Measurements from ENCODE around the gene MIPOL1. TPM values are rescaled to one million over a fixed set of nuclear protein-coding genes. Genes with fewer than 3 reads are reported as not detected.
A peak's percentile ranks its signal among the peaks of the same experiment; 100 is the strongest.

MIPOL1 gene
- total RNA-seq, 4 donors from 2014 or later, result 4.8 to 21.5 (median 11.8) TPM

- in situ Hi-C loops (cut with MboI; ENCODE audit: low pct_ligation_motif_present in 1 of 4, low pct_unique_long_range_greater_than_20kb in 1 of 4, low sequenced_read_pairs in 3 of 4) (loop anchor here in 1 of 4 donors (25.0 kb wide), 1 partner anchor 296 kb away; no protein-coding TSS in a partner anchor), intact Hi-C loops (cut with DNase I; ENCODE audit: low total_unique reads) (no loop called here)
- H3K27ac ChIP-seq, result no peak overlapping the region
- no peaks in the 10 kb centered on the region for H3K27me3 ChIP-seq
- TF ChIP-seq POLR2A (IDR thresholded peaks at IDR 0.05), result no peak
- TF ChIP-seq POLR2AphosphoS5 (IDR thresholded peaks at IDR 0.05), result no peak
- no peak for TF ChIP-seq EP300 (IDR thresholded peaks at IDR 0.05; ENCODE audit: low read depth)
- no peak for TF ChIP-seq CTCF (IDR thresholded peaks at IDR 0.05)
- no peak for DNase-seq
- peaks cover 0 to 12% (median 5%) of the 10 kb centered on the region in 4 donors for H3K4me1 ChIP-seq
- H3K36me3 ChIP-seq, result no peaks in the 10 kb centered on the region
- WGBS, 2 donors (ENCODE audit: low coverage in 1 of 2), result 72 to 80% methylated on average over 4 of the region's 4 CpGs
- no peaks in the 10 kb centered on the region for H3K9me3 ChIP-seq
- no peak overlapping the region for H3K4me3 ChIP-seq
Measured at GRCh38 chr14:37558740-37559139, 361.0 kb downstream of the MIPOL1 start.

DNA sequence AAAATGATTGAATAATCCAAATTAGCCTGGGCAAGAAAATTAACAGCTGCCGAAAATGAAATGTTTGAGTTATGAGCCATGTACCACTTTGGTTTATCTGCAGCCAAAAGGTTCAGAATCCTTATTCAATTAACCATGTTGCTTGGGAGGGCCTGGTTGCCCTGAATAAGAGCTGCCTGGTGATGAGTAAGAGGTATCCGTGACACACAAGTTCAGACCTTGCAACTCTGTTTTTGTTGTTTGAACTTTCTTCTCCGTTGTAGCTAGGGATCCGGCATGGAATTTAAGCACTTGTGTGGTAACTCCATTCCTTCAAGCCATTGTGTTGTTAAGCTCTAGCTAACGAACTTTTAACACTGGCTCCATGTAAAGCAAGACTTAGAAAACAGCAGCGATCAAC lies 361.6 kb downstream of the MIPOL1 start:
- Histone ChIP-seq H3K27ac (no peak overlapping the region), H3K36me3 (no peaks in the 10 kb centered on the region), H3K9me3 (no peaks in the 10 kb centered on the region), H3K27me3 (no peaks in the 10 kb centered on the region), H3K4me1 (peaks cover 0 to 12% (median 5%) of the 10 kb centered on the region in 4 donors), H3K4me3 (no peak overlapping the region)
- intact Hi-C loops (cut with DNase I; ENCODE audit: low total_unique reads) (no loop called here), in situ Hi-C loops (cut with MboI; ENCODE audit: low pct_ligation_motif_present in 1 of 4, low pct_unique_long_range_greater_than_20kb in 1 of 4, low sequenced_read_pairs in 3 of 4) (loop anchor here in 1 of 4 donors (25.0 kb wide), 1 partner anchor 297 kb away; no protein-coding TSS in a partner anchor)
- TF ChIP-seq POLR2AphosphoS5 (IDR thresholded peaks at IDR 0.05), result no peak
- no peak for TF ChIP-seq EP300 (IDR thresholded peaks at IDR 0.05; ENCODE audit: low read depth)
- no peak for TF ChIP-seq CTCF (IDR thresholded peaks at IDR 0.05)
- TF ChIP-seq POLR2A (IDR thresholded peaks at IDR 0.05), result no peak
- WGBS, 2 donors (ENCODE audit: low coverage in 1 of 2), result 86 to 94% methylated on average over 5 to 6 of the region's 6 CpGs
- DNase-seq, result no peak

GRCh38 chr14:37563189-37563588 lies 365.5 kb downstream of the MIPOL1 start:
- no peak for DNase-seq
- WGBS, 2 donors (ENCODE audit: low coverage in 1 of 2), result 8 to 46% methylated on average over 2 of the region's 2 CpGs

DNA sequence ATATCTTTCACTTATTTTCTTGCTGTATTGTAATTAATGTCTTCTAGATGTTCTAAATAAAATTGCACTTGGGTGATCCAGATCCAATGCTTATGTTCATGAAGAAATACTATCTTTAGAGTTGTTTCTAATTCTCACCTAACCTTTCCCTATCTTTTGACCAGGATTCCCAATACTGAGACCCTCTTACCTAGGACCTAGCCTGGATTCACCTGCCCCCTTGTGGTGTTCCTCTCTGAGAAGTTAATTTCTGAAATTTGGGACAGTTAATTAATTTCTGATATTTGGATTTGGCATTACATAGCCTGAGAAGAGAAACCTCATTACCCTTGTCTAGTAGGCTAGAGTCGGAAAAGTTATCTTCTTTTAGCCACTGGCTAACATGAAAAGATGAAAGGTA lies 367.8 kb downstream of the MIPOL1 start:
- peaks cover 0 to 17% (median 9%) of the 10 kb centered on the region in 4 donors for H3K4me1 ChIP-seq
- H3K36me3 ChIP-seq, result no peaks in the 10 kb centered on the region
- TF ChIP-seq CTCF (IDR thresholded peaks at IDR 0.05) (peak; percentile 25 to 65 (median 38)), POLR2AphosphoS5 (IDR thresholded peaks at IDR 0.05) (no peak), POLR2A (IDR thresholded peaks at IDR 0.05) (no peak)
- 41 to 44% methylated on average over 1 of the region's 1 CpG for WGBS, 2 donors (ENCODE audit: low coverage in 1 of 2)
- no peak for DNase-seq
- H3K27me3 ChIP-seq, result no peaks in the 10 kb centered on the region
- H3K27ac ChIP-seq, result peak overlapping the region; percentile 59 to 81 (median 73)
- no peaks in the 10 kb centered on the region for H3K9me3 ChIP-seq
- in situ Hi-C loops (cut with MboI; ENCODE audit: low pct_ligation_motif_present in 1 of 4, low pct_unique_long_range_greater_than_20kb in 1 of 4, low sequenced_read_pairs in 3 of 4) (loop anchor here in 2 of 4 donors (10.0 to 25.0 kb wide), 2 partner anchors 303 to 311 kb away; no protein-coding TSS in a partner anchor), intact Hi-C loops (cut with DNase I; ENCODE audit: low total_unique reads) (no loop called here)
- peak overlapping the region in 3 of 4 donors; percentile 19 to 28 (median 23) for H3K4me3 ChIP-seq

More at GRCh38 chr14:37563189-37563588, 365.5 kb downstream of the MIPOL1 start:
- intact Hi-C loops (cut with DNase I; ENCODE audit: low total_unique reads), result no loop called here
- Histone ChIP-seq H3K27me3 (no peaks in the 10 kb centered on the region), H3K4me1 (peaks cover 0 to 17% (median 9%) of the 10 kb centered on the region in 4 donors), H3K36me3 (no peaks in the 10 kb centered on the region), H3K27ac (peak overlapping the region; percentile 14 to 81 (median 66)), H3K9me3 (no peaks in the 10 kb centered on the region), H3K4me3 (no peak overlapping the region)
- TF ChIP-seq EP300 (IDR thresholded peaks at IDR 0.05; ENCODE audit: low read depth), result no peak
- peak in 1 of 3 donors; percentile 42 for TF ChIP-seq POLR2AphosphoS5 (IDR thresholded peaks at IDR 0.05)
- in situ Hi-C loops (cut with MboI; ENCODE audit: low pct_ligation_motif_present in 1 of 4, low pct_unique_long_range_greater_than_20kb in 1 of 4, low sequenced_read_pairs in 3 of 4), result loop anchor here in 2 of 4 donors (10.0 to 25.0 kb wide), 2 partner anchors 301 to 308 kb away; no protein-coding TSS in a partner anchor
